ENCODE measurements around the gene ARHGAP35.

ARHGAP35 gene

GRCh38 chr19:46902402-46902766 is 41.6 kb downstream of the ARHGAP35 start:
- DNase-seq (ENCODE audit: low spot score): peak; percentile 30
- no peak for FAIRE-seq

- DNase-seq (ENCODE audit: low spot score) (peak; percentile 33), FAIRE-seq (peak; percentile 52)
Observed at GRCh38 chr19:46903458-46903857, 42.7 kb downstream of the ARHGAP35 start.

GRCh38 chr19:46904114-46905060 is 43.6 kb downstream of the ARHGAP35 start:
- no peak for FAIRE-seq
- DNase-seq (ENCODE audit: low spot score): no peak

GRCh38 chr19:46906221-46906620 is 45.4 kb downstream of the ARHGAP35 start:
- DNase-seq (ENCODE audit: low spot score): no peak
- no peak for FAIRE-seq

GRCh38 chr19:46907880-46908279 is 47.1 kb downstream of the ARHGAP35 start:
- DNase-seq (ENCODE audit: low spot score) (no peak), FAIRE-seq (no peak)

- no peak for FAIRE-seq
Observed at GRCh38 chr19:46909356-46909755, 48.6 kb downstream of the ARHGAP35 start.

More at GRCh38 chr19:46909356-46909755, 48.6 kb downstream of the ARHGAP35 start:
- no peak for DNase-seq (ENCODE audit: low spot score)

Data from RCC 7860 (cell line).